ENCODE results near the gene KRTAP16-1.
"Not testable (repeated sequence)": the region's sequence is repeated elsewhere in the genome, so short reads cannot be mapped to it uniquely, and the experiment has no call there.

KRTAP16-1 gene

GRCh38 chr17:41308918-41309359, at the start of gene KRTAP16-1:
TSS of gene KRTAP16-1 (minus strand) at chr17:41309309. CDS start at chr17:41309253, 56 bp downstream.
- peak; percentile 56 for DNase-seq

- no peak for DNase-seq
Measured at GRCh38 chr17:41354536-41354935, 45.4 kb upstream of the KRTAP16-1 start.

- DNase-seq, result no peak
Measured at GRCh38 chr17:41352597-41353366, 43.7 kb upstream of the KRTAP16-1 start.

- DNase-seq, result no peak
Measured at GRCh38 chr17:41351177-41351576, 42.1 kb upstream of the KRTAP16-1 start.

- not testable (repeated sequence) for DNase-seq
Measured at GRCh38 chr17:41350381-41350878, 41.3 kb upstream of the KRTAP16-1 start, which contains the start of gene KRT33A. TSS of gene KRT33A (minus strand) at chr17:41350828. CDS start at chr17:41350767, 61 bp downstream.

GRCh38 chr17:41347869-41348760, 39.0 kb upstream of the KRTAP16-1 start:
- no peak for DNase-seq

- not testable (repeated sequence) for DNase-seq
Measured at GRCh38 chr17:41346421-41346820, 37.3 kb upstream of the KRTAP16-1 start.

- DNase-seq, result no peak
Measured at GRCh38 chr17:41345992-41346391, 36.9 kb upstream of the KRTAP16-1 start.

- no peak for DNase-seq
Measured at GRCh38 chr17:41343029-41343428, 33.9 kb upstream of the KRTAP16-1 start.

GRCh38 chr17:41340934-41341861, 32.1 kb upstream of the KRTAP16-1 start:
- DNase-seq, result peak; percentile 59

GRCh38 chr17:41340494-41340893, 31.4 kb upstream of the KRTAP16-1 start:
- DNase-seq, result no peak

- no peak for DNase-seq
Measured at GRCh38 chr17:41339571-41340172, 30.6 kb upstream of the KRTAP16-1 start.

GRCh38 chr17:41338961-41339485, 29.9 kb upstream of the KRTAP16-1 start:
- DNase-seq, result peak; percentile 43

- DNase-seq, result no peak
Measured at GRCh38 chr17:41335747-41336146, 26.6 kb upstream of the KRTAP16-1 start.

GRCh38 chr17:41334385-41335305, 25.5 kb upstream of the KRTAP16-1 start:
- DNase-seq, result peak; percentile 26

- DNase-seq, result no peak
Measured at GRCh38 chr17:41333836-41334235, 24.7 kb upstream of the KRTAP16-1 start.

- DNase-seq, result no peak
Measured at GRCh38 chr17:41333098-41333497, 24.0 kb upstream of the KRTAP16-1 start.

- no peak for DNase-seq
Measured at GRCh38 chr17:41332239-41332638, 23.1 kb upstream of the KRTAP16-1 start.

GRCh38 chr17:41331606-41332005, 22.5 kb upstream of the KRTAP16-1 start:
- DNase-seq, result no peak

- DNase-seq, result no peak
Measured at GRCh38 chr17:41329279-41329948, 20.3 kb upstream of the KRTAP16-1 start.

Data from activated gamma-delta T cell treated with Interleukin-2 at 50 U/mL for 16 hours (primary cell).